ENCODE results near the gene TDRD10. TPM values are rescaled to one million over a fixed set of nuclear protein-coding genes. Genes with fewer than 3 reads are reported as not detected.

Gene TDRD10
- total RNA-seq, 1 experiment from 2014 or later: 0.31 TPM

- H3K27ac Mint-ChIP-seq: no peak overlapping the region
- no peak overlapping the region for H3K18ac ChIP-seq (ENCODE audit: insufficient read length, low read depth, low read length)
- H2BK20ac ChIP-seq (ENCODE audit: low read depth, low read length, poor library complexity, severe bottlenecking): no peak overlapping the region
- H3K23me2 ChIP-seq (ENCODE audit: insufficient read length, low read depth, low read length, poor library complexity, severe bottlenecking): peaks cover 2% of the 10 kb centered on the region
- no peak overlapping the region for H3K9ac ChIP-seq (ENCODE audit: extremely low read depth, insufficient read length, low read length)
- no CpG with 5 or more reads among the region's 6 CpGs for WGBS (ENCODE audit: extremely low coverage, insufficient read length, low lambda C conversion rate)
- no peak for TF ChIP-seq CTCF (conservative IDR thresholded peaks at IDR 0.05)
- H3K23ac ChIP-seq (ENCODE audit: insufficient read length, low read depth, low read length): no peak overlapping the region
- no peak overlapping the region for H2BK15ac ChIP-seq (ENCODE audit: low read depth, low read length)
- no peak overlapping the region for H3T11ph ChIP-seq (ENCODE audit: low read length)
- no peak overlapping the region for H4K91ac ChIP-seq (ENCODE audit: insufficient read length, low read depth, low read length)
- H3K27ac ChIP-seq (ENCODE audit: insufficient read length, low read depth, low read length): no peak overlapping the region
- no peaks in the 10 kb centered on the region for H3K9me3 Mint-ChIP-seq
- no peaks in the 10 kb centered on the region for H4K20me1 ChIP-seq (ENCODE audit: control insufficient read depth, insufficient read depth, insufficient read length)
- H3K79me1 ChIP-seq (ENCODE audit: insufficient read depth, low read depth, low read length, poor library complexity, severe bottlenecking): peaks cover under 1% of the 10 kb centered on the region
- H3K4me2 ChIP-seq (ENCODE audit: insufficient read depth, insufficient read length, low read length): no peak overlapping the region
- H2AK5ac ChIP-seq (ENCODE audit: insufficient read length, low read length): no peak overlapping the region
- H3K4me1 ChIP-seq (ENCODE audit: insufficient read depth, low read length): no peaks in the 10 kb centered on the region; the same call in 1 of the 2 replicates
- no peak overlapping the region for H2AFZ ChIP-seq (ENCODE audit: low read length)
- H3K36me3 Mint-ChIP-seq (ENCODE audit: insufficient read depth in 1 of 3, low read depth in 3 of 3): peaks cover 52 to 81% (median 75%) of the 10 kb centered on the region in 3 experiments
- no peak overlapping the region for H4K8ac ChIP-seq (replicated peaks; ENCODE audit: insufficient read length, low read depth, low read length)
- no peak overlapping the region for H3K4ac ChIP-seq (ENCODE audit: low read depth, low read length)
- no peaks in the 10 kb centered on the region for H3K27me3 Mint-ChIP-seq (ENCODE audit: low read depth)
- H3K14ac ChIP-seq (ENCODE audit: insufficient read depth, low read length): no peak overlapping the region
- DNase-seq: no peak
- no peak overlapping the region for H2BK120ac ChIP-seq (ENCODE audit: low read depth, low read length, poor library complexity, severe bottlenecking)
- no peak overlapping the region for H3K56ac ChIP-seq (ENCODE audit: insufficient read length, low read depth, low read length)
- no peaks in the 10 kb centered on the region for H3K9me3 ChIP-seq (ENCODE audit: control insufficient read depth, low read depth, low read length)
- peaks cover 10 to 11% of the 10 kb centered on the region in 2 experiments for H3K4me1 Mint-ChIP-seq
- H2BK5ac ChIP-seq (ENCODE audit: insufficient read length, low read length): no peak overlapping the region
- no peak overlapping the region for H4K5ac ChIP-seq (ENCODE audit: insufficient read length, low read depth, low read length)
- H3K79me2 ChIP-seq (ENCODE audit: insufficient read depth, low read length): peaks cover under 1% of the 10 kb centered on the region; the same call in 1 of the 2 replicates
- no peaks in the 10 kb centered on the region for H3K27me3 ChIP-seq (ENCODE audit: insufficient read depth, low read length)
- no peak overlapping the region for H2BK12ac ChIP-seq (ENCODE audit: insufficient read length, low read depth, low read length)
- no peak overlapping the region for H3K4me3 Mint-ChIP-seq
Measured at GRCh38 chr1:154552036-154552435, 50.0 kb downstream of the TDRD10 start.
